Stimulated activated CD4-positive, alpha-beta T cell treated with anti-CD3 and anti-CD28 coated beads, Interleukin-2, amount 100 ng/mL, for 4 hours (primary cell): Measurements from ENCODE around the gene PAM.

Experiments
- DNase-seq: peaks from one replicate; pipeline ENCODE4 v3.0.0-alpha.2; 2020; ENCODE audit warnings: low read depth

PAM gene

DNA sequence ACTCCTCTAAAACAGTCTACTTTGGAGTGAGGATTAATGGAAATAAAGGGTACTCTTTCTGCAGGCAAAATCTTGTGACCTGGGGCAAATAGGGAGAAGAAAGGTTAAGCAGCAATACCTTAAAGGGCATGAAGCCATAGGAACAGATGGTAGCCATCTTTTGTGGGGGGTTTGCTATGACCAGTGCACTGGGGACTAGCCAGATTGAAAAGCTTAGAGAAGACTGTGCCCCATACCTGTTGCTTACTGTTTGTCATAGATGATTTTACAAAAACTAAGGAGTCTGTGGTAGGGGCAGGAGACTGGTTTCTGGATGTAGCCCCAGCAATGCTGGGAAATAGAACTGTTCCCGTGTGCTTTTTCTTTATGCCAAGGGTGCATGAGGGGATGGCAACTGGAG is 58.6 kb downstream of the PAM start:
- DNase-seq: no peak

- DNase-seq: no peak
Measured at GRCh38 chr5:102815084-102815483, 60.0 kb downstream of the PAM start.

DNA sequence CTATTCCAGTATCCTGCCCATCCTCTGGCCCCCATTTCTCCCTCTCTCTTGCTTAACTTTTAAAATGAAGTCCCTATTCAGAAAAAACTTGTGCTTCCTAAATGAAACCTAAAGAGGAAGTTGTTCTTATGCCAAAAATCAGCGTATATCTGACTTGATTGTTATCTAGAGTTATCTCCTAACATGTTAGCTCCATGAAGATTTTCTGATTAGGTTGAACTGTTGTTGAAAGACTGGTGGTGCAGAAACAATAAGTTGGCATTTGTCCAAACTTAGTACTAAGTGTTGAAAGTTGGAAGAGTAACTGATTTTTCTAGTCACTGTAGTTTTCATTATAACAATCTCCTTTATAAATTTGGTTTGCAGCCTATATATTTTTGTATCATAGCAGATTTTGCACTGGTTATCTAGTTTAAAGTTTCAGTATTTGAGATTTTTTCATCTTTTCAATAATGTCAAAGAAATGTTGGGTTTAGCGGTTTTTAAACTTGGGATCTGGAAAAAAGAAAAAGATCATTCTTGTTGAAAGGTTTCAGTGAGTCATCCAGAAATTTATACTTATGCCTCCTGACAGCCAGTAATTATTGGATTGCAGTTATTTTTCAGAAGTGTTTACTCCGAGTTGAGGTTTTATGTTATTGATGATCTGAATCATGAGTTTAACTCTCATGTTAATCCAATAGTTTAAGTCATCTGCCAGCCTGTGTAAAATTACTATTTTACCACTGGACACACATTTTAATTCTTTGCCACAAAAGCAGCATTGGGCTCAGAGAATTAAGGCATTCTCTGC is 60.6 kb downstream of the PAM start:
- no peak for DNase-seq

GRCh38 chr5:102818345-102818744 is 63.2 kb downstream of the PAM start:
- no peak for DNase-seq

DNA sequence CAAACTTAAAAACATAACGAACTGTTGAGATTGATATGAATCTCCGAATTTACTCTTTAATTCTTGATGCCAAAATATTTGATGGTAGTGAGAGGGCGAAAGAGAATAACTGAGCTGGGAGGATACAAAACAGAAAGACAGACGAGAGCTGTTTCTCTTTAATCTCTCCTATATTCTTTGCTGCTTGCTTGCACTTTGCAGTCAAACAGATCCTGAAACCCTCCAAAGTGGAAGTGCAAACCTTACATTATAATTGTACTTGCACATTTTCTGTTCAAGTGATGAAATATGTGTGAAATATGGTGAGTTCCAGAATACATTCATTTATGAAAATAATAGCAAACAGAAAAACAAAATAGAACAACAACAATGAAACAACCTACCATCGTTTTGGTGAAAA is 63.8 kb downstream of the PAM start:
- DNase-seq: no peak

DNA sequence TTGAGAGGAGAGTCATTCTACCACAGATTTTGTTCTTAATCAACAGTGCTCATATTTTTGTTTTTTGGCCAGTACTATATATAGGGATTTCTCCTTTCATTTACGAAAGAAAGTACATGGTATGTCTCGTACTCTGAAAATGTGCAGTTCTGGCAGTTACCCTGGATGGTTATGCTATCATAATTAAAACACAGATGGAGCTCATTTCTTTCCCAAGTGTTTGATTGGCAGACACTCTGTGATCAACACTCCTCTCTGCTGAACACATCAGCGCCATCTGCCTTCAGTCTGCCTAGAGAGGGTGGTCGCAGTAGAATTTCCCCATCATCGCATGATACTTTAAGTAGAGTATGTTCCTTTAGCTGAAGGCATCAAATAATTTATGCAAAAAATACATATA is 64.5 kb downstream of the PAM start:
- no peak for DNase-seq

DNA sequence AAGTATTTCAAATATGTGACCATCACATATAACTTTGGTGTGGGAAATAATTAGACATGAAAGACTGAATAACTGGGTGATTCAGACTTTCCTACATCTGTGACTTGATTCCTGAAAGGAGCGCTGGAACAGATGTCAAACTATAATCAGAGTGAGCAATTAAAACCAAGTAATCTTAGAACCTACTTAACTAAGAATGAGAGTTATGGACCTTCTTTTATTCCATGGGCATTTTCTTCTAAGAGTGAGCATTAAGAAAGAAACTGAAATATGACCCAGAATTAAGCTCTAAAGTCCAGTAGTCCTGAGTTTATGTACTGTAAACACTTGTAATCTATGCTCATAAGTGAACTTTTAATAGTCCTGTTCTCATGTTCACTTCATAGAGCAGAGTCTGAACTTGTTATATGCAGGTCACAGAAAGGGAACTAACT is 68.4 kb downstream of the PAM start:
- DNase-seq: no peak

DNA sequence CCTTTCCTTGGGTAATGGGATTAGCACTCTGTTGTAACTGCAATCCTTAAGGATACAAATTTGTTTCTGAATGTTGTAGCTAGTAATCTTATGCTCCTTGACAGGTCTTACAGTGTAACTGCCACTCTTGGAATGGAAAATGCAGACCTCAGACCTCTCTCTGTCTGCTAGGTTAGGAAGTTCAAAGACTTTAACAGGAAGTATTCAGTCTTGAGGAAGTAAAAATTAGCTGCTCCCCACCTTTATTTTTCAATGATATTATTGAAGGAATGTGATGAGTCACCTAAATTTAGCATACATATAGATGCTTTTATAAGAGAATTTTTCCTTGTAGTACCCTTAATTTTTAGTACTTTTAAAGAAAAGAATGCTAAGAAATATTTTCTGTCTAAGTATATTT is 71.5 kb downstream of the PAM start:
- no peak for DNase-seq

- DNase-seq: no peak
Measured at GRCh38 chr5:102830241-102830640, 75.1 kb downstream of the PAM start.

DNA sequence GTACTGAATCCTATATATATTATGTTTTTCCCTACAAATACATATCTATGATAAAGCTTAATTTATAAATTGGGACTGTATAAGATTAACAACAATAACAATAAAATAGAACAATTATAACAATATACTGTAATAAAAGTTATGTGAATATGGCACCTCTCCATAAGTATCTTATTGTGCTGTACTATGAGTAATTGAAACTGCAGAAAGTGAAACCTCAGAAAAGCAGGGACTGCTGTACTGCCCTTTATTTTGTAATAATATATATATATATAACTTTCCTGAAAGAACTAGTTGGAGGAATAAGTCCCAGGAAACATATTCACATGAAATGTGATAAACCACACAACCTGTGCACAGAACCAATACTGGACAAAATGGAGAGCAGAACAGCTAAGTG is 77.3 kb downstream of the PAM start:
- no peak for DNase-seq

GRCh38 chr5:102833146-102833545 is 78.0 kb downstream of the PAM start:
- no peak for DNase-seq

- no peak for DNase-seq
Measured at GRCh38 chr5:102834438-102834964, 79.4 kb downstream of the PAM start.

DNA sequence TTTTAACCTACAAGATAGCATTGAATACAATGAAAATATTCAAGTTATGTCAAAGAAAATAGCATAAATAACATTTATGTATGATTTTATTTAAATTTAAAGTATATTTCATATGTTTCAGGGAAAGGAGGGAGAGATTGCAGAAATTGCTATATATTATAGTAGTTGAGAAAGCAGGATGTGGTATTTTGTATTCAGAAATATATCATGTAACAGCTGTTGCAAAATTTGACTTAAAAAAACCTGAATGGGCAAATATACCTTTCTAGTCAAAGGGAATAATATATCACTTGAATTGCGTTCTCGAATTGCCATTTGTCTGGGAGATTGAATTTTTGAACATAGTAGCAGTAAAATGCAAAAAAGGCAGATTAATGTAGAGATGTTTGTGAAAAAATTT is 80.6 kb downstream of the PAM start:
- no peak for DNase-seq

GRCh38 chr5:102841021-102841420 is 85.9 kb downstream of the PAM start:
- DNase-seq: no peak

DNA sequence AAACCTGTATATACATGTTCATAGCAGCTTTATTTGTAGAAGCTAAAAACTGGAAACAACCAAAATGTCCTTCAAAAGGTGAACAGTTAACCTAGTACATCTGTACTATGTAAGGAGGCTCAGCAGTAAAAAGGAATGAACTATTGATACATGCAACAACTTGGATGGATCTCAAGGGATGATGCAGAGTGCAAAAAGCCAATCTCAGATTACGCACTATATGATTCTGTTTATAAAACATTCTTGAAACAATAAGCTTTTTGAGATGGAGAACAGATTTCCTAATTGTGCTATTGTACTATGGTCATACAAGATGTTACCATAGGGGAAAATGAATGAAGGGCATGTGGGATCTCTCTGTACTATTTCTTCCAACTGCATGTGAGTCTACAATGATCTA is 88.9 kb downstream of the PAM start:
- DNase-seq: no peak

GRCh38 chr5:102845041-102845440 is 89.9 kb downstream of the PAM start:
- DNase-seq: no peak

GRCh38 chr5:102850503-102850902 is 95.4 kb downstream of the PAM start:
- no peak for DNase-seq

GRCh38 chr5:102853680-102854079 is 98.6 kb downstream of the PAM start:
- no peak for DNase-seq

- no peak for DNase-seq
Measured at GRCh38 chr5:102855681-102856388, 100.7 kb downstream of the PAM start.

DNA sequence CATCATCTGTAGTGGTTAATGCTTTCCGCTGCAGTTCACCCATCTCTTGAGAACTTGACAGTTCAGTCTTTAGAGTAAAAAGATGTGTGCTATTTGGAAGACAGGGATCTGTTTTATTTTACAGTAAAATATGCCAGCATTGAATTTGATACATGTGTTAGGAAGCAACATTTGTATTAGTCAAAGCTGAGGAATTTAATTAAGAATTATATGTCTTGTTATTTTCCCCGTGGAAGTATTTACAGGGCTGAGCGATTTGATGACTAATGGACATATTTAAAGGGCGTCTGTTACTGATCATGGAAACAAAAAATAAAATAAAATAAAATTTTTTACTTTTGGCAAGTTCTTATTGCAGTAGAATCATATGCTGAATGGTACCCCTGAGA is 101.3 kb downstream of the PAM start:
- no peak for DNase-seq

- no peak for DNase-seq
Measured at GRCh38 chr5:102857076-102857818, 102.1 kb downstream of the PAM start.

GRCh38 chr5:102858221-102858620 is 103.1 kb downstream of the PAM start:
- DNase-seq: no peak

- no peak for DNase-seq
Measured at GRCh38 chr5:102858808-102859207, 103.7 kb downstream of the PAM start.
